WTC11 (cell line): Measurements from ENCODE around the gene PPP4R2. TPM values are rescaled to one million over a fixed set of nuclear protein-coding genes. Genes with fewer than 3 reads are reported as not detected.

Experiments
- ATAC-seq: fragments of 200-7000 bp; cut with Tn5 transposase; 2 replicates; pipeline ENCODE4 v1.10.0; 2021; ENCODE audit warnings: mild to moderate bottlenecking, moderate library complexity
- CTCF ChIA-PET: fragments of 300-600 bp; sonication (Branson Sonifier 250); formaldehyde crosslinking; loops from one replicate; lab custom pipeline; 2021; ENCODE audit warnings: antibody characterized with exemption; lab: Charles Lee
- POLR2A ChIA-PET: fragments of 350-600 bp; sonication (Branson Sonifier 250); formaldehyde crosslinking; loops from one replicate; lab custom pipeline; 2021; ENCODE audit warnings: antibody characterized with exemption; lab: Charles Lee
- DNase-seq: peaks from one replicate; pipeline ENCODE4 v3.0.0; 2021; ENCODE audit warnings: low spot score
- H3K27ac Mint-ChIP-seq: 2 replicates; pipeline ENCODE4 v1.8.0; 2021; ENCODE audit warnings: mixed read lengths
- H3K27me3 Mint-ChIP-seq: 2 replicates; pipeline ENCODE4 v1.8.0; 2021; ENCODE audit warnings: low read depth, mild to moderate bottlenecking, moderate library complexity, mixed read lengths
- H3K36me3 Mint-ChIP-seq: 2 replicates; pipeline ENCODE4 v1.8.0; 2021; ENCODE audit warnings: mixed read lengths
- H3K4me1 Mint-ChIP-seq: 2 replicates; pipeline ENCODE4 v1.8.0; 2022; ENCODE audit warnings: mixed read lengths
- H3K4me3 Mint-ChIP-seq: 2 replicates; pipeline ENCODE4 v1.8.0; 2021; ENCODE audit warnings: mild to moderate bottlenecking, moderate library complexity, mixed read lengths
- H3K9me3 Mint-ChIP-seq: 2 replicates; pipeline ENCODE4 v1.8.0; 2021; ENCODE audit warnings: mixed read lengths
- AFF4 ChIP-seq: sonication (generic); formaldehyde crosslinking; IDR thresholded peaks from 2 replicates; pipeline ENCODE4 v1.8.1; 2023; ENCODE audit warnings: mild to moderate bottlenecking, missing genetic modification reagents, borderline replicate concordance
- ATF3 ChIP-seq: sonication (generic); formaldehyde crosslinking; conservative IDR thresholded peaks from 2 replicates; pipeline ENCODE4 v1.8.1; 2022; ENCODE audit warnings: mild to moderate bottlenecking, missing genetic modification reagents
- E2F5 ChIP-seq: sonication (generic); formaldehyde crosslinking; IDR thresholded peaks from 2 replicates; pipeline ENCODE4 v1.8.1; 2022; ENCODE audit warnings: mild to moderate bottlenecking, moderate library complexity, missing genetic modification reagents
- GABPB1 ChIP-seq: sonication (generic); formaldehyde crosslinking; IDR thresholded peaks from 2 replicates; pipeline ENCODE4 v1.8.1; 2023; ENCODE audit warnings: mild to moderate bottlenecking, missing genetic modification reagents
- GRHL2 ChIP-seq: fragments of 250-450 bp; sonication (Bioruptor Pico); IDR thresholded peaks from 2 replicates; pipeline ENCODE4 v1.8.0; 2022; ENCODE audit warnings: mild to moderate bottlenecking, moderate library complexity; ENCODE audit not compliant: insufficient replicate concordance, severe bottlenecking
- HMGA2 ChIP-seq: fragments of 250-450 bp; sonication (Bioruptor Pico); IDR thresholded peaks from 2 replicates; pipeline ENCODE4 v1.4.0; 2021; ENCODE audit warnings: mild to moderate bottlenecking, moderate library complexity
- HMGXB4 ChIP-seq: sonication (generic); formaldehyde crosslinking; IDR thresholded peaks from 2 replicates; pipeline ENCODE4 v1.8.1; 2023; ENCODE audit warnings: mild to moderate bottlenecking, moderate library complexity, missing genetic modification reagents
- IRF1 ChIP-seq: sonication (generic); formaldehyde crosslinking; IDR thresholded peaks from 2 replicates; pipeline ENCODE4 v1.8.0; 2023; ENCODE audit warnings: missing genetic modification reagents
- RORB ChIP-seq: fragments of 250-450 bp; sonication (Bioruptor Pico); IDR thresholded peaks from 2 replicates; pipeline ENCODE4 v1.9.0; 2021; ENCODE audit warnings: mild to moderate bottlenecking
- TEAD1 ChIP-seq: sonication (generic); formaldehyde crosslinking; IDR thresholded peaks from 2 replicates; pipeline ENCODE4 v1.8.0; 2022; ENCODE audit warnings: mild to moderate bottlenecking, missing genetic modification reagents
- ZBTB43 ChIP-seq: sonication (generic); formaldehyde crosslinking; IDR thresholded peaks from 2 replicates; pipeline ENCODE4 v1.8.1; 2023; ENCODE audit warnings: mild to moderate bottlenecking, missing genetic modification reagents
- ZMAT4 ChIP-seq: fragments of 250-450 bp; sonication (Bioruptor Pico); IDR thresholded peaks from 2 replicates; pipeline ENCODE4 v1.9.0; 2021; ENCODE audit warnings: mild to moderate bottlenecking
- ZNF263 ChIP-seq: sonication (generic); formaldehyde crosslinking; IDR thresholded peaks from 2 replicates; pipeline ENCODE4 v1.8.1; 2022; ENCODE audit warnings: low read depth, mild to moderate bottlenecking, moderate library complexity, missing genetic modification reagents
- ZNF281 ChIP-seq: sonication (generic); formaldehyde crosslinking; IDR thresholded peaks from 2 replicates; pipeline ENCODE4 v1.8.0; 2023; ENCODE audit warnings: mild to moderate bottlenecking, missing genetic modification reagents
- total RNA-seq: library from RNA; stranded (reverse); gene quantifications from 3 replicates; pipeline ENCODE4 v1.2.3, GENCODE V29; 2021

Gene PPP4R2
- total RNA-seq, 1 experiment from 2014 or later = 78.1 TPM

- TF ChIP-seq IRF1 (CRISPR knock-in tag) = no peak
Observed at GRCh38 chr3:73041537-73041936, 44.9 kb downstream of the PPP4R2 start (continued).

GRCh38 chr3:73043414-73043813 is 46.8 kb downstream of the PPP4R2 start:
- no peak for ATAC-seq
- TF ChIP-seq HMGXB4 (CRISPR knock-in tag) (no peak), GABPB1 (CRISPR knock-in tag) (no peak), RORB (CRISPR knock-in tag) (no peak), ZNF263 (CRISPR knock-in tag) (no peak), ZMAT4 (CRISPR knock-in tag) (no peak), ATF3 (CRISPR knock-in tag) (no peak), E2F5 (CRISPR knock-in tag) (no peak), HMGA2 (CRISPR knock-in tag) (no peak), ZBTB43 (CRISPR knock-in tag) (no peak), GRHL2 (no peak), ZNF281 (CRISPR knock-in tag) (no peak), TEAD1 (CRISPR knock-in tag) (no peak), AFF4 (no peak)
- TF ChIP-seq, all 79 proteins: peak for 0
- Mint-ChIP-seq H3K36me3 (peaks cover 4% of the 10 kb centered on the region), H3K9me3 (no peaks in the 10 kb centered on the region), H3K4me1 (peaks cover 80% of the 10 kb centered on the region), H3K4me3 (no peak overlapping the region), H3K27ac (peak overlapping the region; percentile 9; the same call in 1 of the 2 replicates), H3K27me3 (no peaks in the 10 kb centered on the region)
- ChIA-PET CTCF (no interaction called here), POLR2A (interaction anchor here (0.6 kb wide), 1 partner anchor 143 kb away, joined by 5 read pairs; no protein-coding TSS in a partner anchor)
- no peak for DNase-seq
